MM.1S (cell line): ENCODE results near the gene NCOA3.

ENCODE experiments used
- EZH2 ChIP-seq: fragments of 300-600 bp; sonication (generic); optimal IDR thresholded peaks from 2 replicates; pipeline ENCODE3; 2017; ENCODE audit warnings: low read depth, mild to moderate bottlenecking, antibody characterized with exemption, low read length, mixed read lengths
- TF ChIP-seq, protein P1 (sequence below): fragments of 300-600 bp; sonication (generic); IDR thresholded peaks from 2 replicates; pipeline ENCODE4 v1.5.1; 2016; ENCODE audit warnings: antibody characterized with exemption, low read length, mixed read lengths

DNA sequence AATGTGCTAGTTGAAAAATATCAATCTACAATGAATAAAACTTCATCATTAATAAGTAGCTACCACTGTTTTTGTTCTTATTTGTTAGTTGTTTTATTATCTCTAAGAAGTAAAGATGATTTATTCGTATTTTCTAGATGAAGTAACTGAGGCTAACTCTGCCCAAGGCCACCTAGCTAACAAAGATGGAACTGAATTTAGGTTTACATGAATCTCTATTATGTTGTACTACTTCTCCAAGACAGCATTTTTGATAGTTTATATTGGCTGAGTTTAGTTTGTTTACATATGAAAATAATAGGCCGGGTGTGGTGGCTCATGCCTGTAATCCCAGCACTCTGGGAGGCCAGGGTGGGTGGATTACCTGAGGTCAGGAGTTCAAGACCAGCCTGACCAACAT, 121.5 kb downstream of the NCOA3 start:
- TF ChIP-seq, protein P1, sequence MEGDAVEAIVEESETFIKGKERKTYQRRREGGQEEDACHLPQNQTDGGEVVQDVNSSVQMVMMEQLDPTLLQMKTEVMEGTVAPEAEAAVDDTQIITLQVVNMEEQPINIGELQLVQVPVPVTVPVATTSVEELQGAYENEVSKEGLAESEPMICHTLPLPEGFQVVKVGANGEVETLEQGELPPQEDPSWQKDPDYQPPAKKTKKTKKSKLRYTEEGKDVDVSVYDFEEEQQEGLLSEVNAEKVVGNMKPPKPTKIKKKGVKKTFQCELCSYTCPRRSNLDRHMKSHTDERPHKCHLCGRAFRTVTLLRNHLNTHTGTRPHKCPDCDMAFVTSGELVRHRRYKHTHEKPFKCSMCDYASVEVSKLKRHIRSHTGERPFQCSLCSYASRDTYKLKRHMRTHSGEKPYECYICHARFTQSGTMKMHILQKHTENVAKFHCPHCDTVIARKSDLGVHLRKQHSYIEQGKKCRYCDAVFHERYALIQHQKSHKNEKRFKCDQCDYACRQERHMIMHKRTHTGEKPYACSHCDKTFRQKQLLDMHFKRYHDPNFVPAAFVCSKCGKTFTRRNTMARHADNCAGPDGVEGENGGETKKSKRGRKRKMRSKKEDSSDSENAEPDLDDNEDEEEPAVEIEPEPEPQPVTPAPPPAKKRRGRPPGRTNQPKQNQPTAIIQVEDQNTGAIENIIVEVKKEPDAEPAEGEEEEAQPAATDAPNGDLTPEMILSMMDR = no peak
- TF ChIP-seq EZH2 = no peak
